ENCODE results near the gene PPFIA1.

- no peak for TF ChIP-seq CBX5 (IDR thresholded peaks at IDR 0.05; ENCODE audit: low read depth, low read length)
- TF ChIP-seq CTCF (IDR thresholded peaks at IDR 0.05; ENCODE audit: control extremely low read depth in 1 of 3, insufficient read depth in 1 of 3, low read depth in 1 of 3, low read length in 3 of 3), result no peak
- TF ChIP-seq MAFK (IDR thresholded peaks at IDR 0.05; ENCODE audit: low read depth, low read length), result no peak
- TF ChIP-seq USF2 (IDR thresholded peaks at IDR 0.05; ENCODE audit: low read length), result no peak
- no peak for TF ChIP-seq POLR2AphosphoS5 (IDR thresholded peaks at IDR 0.05; ENCODE audit: low read depth, low read length)
- TF ChIP-seq SRF (IDR thresholded peaks at IDR 0.05; ENCODE audit: low read depth, low read length), result no peak
- no peak for TF ChIP-seq ATF3 (IDR thresholded peaks at IDR 0.05; ENCODE audit: insufficient read depth, low read depth, low read length)
- TF ChIP-seq EZH2 (IDR thresholded peaks at IDR 0.05; ENCODE audit: low read depth, low read length, severe bottlenecking), result no peak
- no peak for TF ChIP-seq JUN (IDR thresholded peaks at IDR 0.05; ENCODE audit: low read depth, low read length)
- TF ChIP-seq TCF12 (IDR thresholded peaks at IDR 0.05; ENCODE audit: low read depth, low read length), result no peak
- no peak for TF ChIP-seq PHF8 (conservative IDR thresholded peaks at IDR 0.05; ENCODE audit: low read depth, low read length)
- no peak for TF ChIP-seq POLR2A (IDR thresholded peaks at IDR 0.05; ENCODE audit: control extremely low read depth in 1 of 2, low read depth in 2 of 2, low read length in 2 of 2)
- TF ChIP-seq MAX (IDR thresholded peaks at IDR 0.05), result no peak
These were observed 73.1 kb downstream of the PPFIA1 start for GRCh38 chr11:70343636-70344035.

All from H1 (cell line).